ENCODE results near the gene PREX1.
A peak's percentile ranks its signal among the peaks of the same experiment; 100 is the strongest.

The PREX1 gene

GRCh38 chr20:48644286-48644828, 183.4 kb downstream of the PREX1 start:
- Mint-ChIP-seq H3K27ac (no peak overlapping the region), H3K4me3 (no peak overlapping the region), H3K9me3 (no peaks in the 10 kb centered on the region), H3K27me3 (no peaks in the 10 kb centered on the region), H3K36me3 (peaks cover 4% of the 10 kb centered on the region), H3K4me1 (no peaks in the 10 kb centered on the region)

GRCh38 chr20:48642105-48642880, 185.5 kb downstream of the PREX1 start:
- H3K4me1 Mint-ChIP-seq, result no peaks in the 10 kb centered on the region
- no peaks in the 10 kb centered on the region for H3K27me3 Mint-ChIP-seq
- H3K4me3 Mint-ChIP-seq, result no peak overlapping the region
- no peaks in the 10 kb centered on the region for H3K9me3 Mint-ChIP-seq
- H3K27ac Mint-ChIP-seq, result no peak overlapping the region
- peaks cover 8% of the 10 kb centered on the region for H3K36me3 Mint-ChIP-seq

- H3K27me3 Mint-ChIP-seq, result no peaks in the 10 kb centered on the region
- no peak overlapping the region for H3K27ac Mint-ChIP-seq
- no peaks in the 10 kb centered on the region for H3K9me3 Mint-ChIP-seq
- no peaks in the 10 kb centered on the region for H3K4me1 Mint-ChIP-seq
- H3K4me3 Mint-ChIP-seq, result no peak overlapping the region
- peaks cover 8% of the 10 kb centered on the region for H3K36me3 Mint-ChIP-seq
Measured at GRCh38 chr20:48640871-48641270, 186.9 kb downstream of the PREX1 start.

- H3K4me3 Mint-ChIP-seq, result no peak overlapping the region
- no peaks in the 10 kb centered on the region for H3K27me3 Mint-ChIP-seq
- no peaks in the 10 kb centered on the region for H3K4me1 Mint-ChIP-seq
- H3K36me3 Mint-ChIP-seq, result peaks cover 6% of the 10 kb centered on the region
- no peaks in the 10 kb centered on the region for H3K9me3 Mint-ChIP-seq
- no peak overlapping the region for H3K27ac Mint-ChIP-seq
Measured at GRCh38 chr20:48639899-48640298, 187.9 kb downstream of the PREX1 start.

GRCh38 chr20:48638546-48638945, 189.3 kb downstream of the PREX1 start:
- no peaks in the 10 kb centered on the region for H3K9me3 Mint-ChIP-seq
- peaks cover 8% of the 10 kb centered on the region for H3K36me3 Mint-ChIP-seq
- no peak overlapping the region for H3K27ac Mint-ChIP-seq
- H3K27me3 Mint-ChIP-seq, result no peaks in the 10 kb centered on the region
- no peaks in the 10 kb centered on the region for H3K4me1 Mint-ChIP-seq
- H3K4me3 Mint-ChIP-seq, result no peak overlapping the region

GRCh38 chr20:48637461-48637860, 190.3 kb downstream of the PREX1 start:
- no peaks in the 10 kb centered on the region for H3K27me3 Mint-ChIP-seq
- peaks cover 9% of the 10 kb centered on the region for H3K36me3 Mint-ChIP-seq
- no peak overlapping the region for H3K27ac Mint-ChIP-seq
- no peaks in the 10 kb centered on the region for H3K4me1 Mint-ChIP-seq
- H3K4me3 Mint-ChIP-seq, result no peak overlapping the region
- no peaks in the 10 kb centered on the region for H3K9me3 Mint-ChIP-seq

- H3K27ac Mint-ChIP-seq, result no peak overlapping the region
- H3K4me1 Mint-ChIP-seq, result no peaks in the 10 kb centered on the region
- H3K36me3 Mint-ChIP-seq, result peaks cover 9% of the 10 kb centered on the region
Measured at GRCh38 chr20:48636301-48636700, 191.5 kb downstream of the PREX1 start.

GRCh38 chr20:48635791-48636267, 192.0 kb downstream of the PREX1 start:
- Mint-ChIP-seq H3K36me3 (peaks cover 9% of the 10 kb centered on the region), H3K4me3 (no peak overlapping the region), H3K9me3 (no peaks in the 10 kb centered on the region), H3K27ac (no peak overlapping the region), H3K4me1 (no peaks in the 10 kb centered on the region), H3K27me3 (no peaks in the 10 kb centered on the region)

More at GRCh38 chr20:48636301-48636700, 191.5 kb downstream of the PREX1 start:
- Mint-ChIP-seq H3K9me3 (no peaks in the 10 kb centered on the region), H3K4me3 (no peak overlapping the region), H3K27me3 (no peaks in the 10 kb centered on the region)

GRCh38 chr20:48635361-48635760, 192.4 kb downstream of the PREX1 start:
- H3K36me3 Mint-ChIP-seq, result peaks cover 9% of the 10 kb centered on the region
- no peaks in the 10 kb centered on the region for H3K27me3 Mint-ChIP-seq
- no peaks in the 10 kb centered on the region for H3K4me1 Mint-ChIP-seq
- no peaks in the 10 kb centered on the region for H3K9me3 Mint-ChIP-seq
- no peak overlapping the region for H3K27ac Mint-ChIP-seq
- H3K4me3 Mint-ChIP-seq, result no peak overlapping the region

- Mint-ChIP-seq H3K27ac (peak overlapping the region; percentile 25), H3K4me3 (no peak overlapping the region), H3K4me1 (no peaks in the 10 kb centered on the region), H3K36me3 (peaks cover 7% of the 10 kb centered on the region), H3K27me3 (no peaks in the 10 kb centered on the region), H3K9me3 (no peaks in the 10 kb centered on the region)
Measured at GRCh38 chr20:48634641-48635040, 193.2 kb downstream of the PREX1 start.

- peaks cover 7% of the 10 kb centered on the region for H3K36me3 Mint-ChIP-seq
- no peaks in the 10 kb centered on the region for H3K4me1 Mint-ChIP-seq
- no peak overlapping the region for H3K4me3 Mint-ChIP-seq
- H3K9me3 Mint-ChIP-seq, result no peaks in the 10 kb centered on the region
- no peaks in the 10 kb centered on the region for H3K27me3 Mint-ChIP-seq
- H3K27ac Mint-ChIP-seq, result no peak overlapping the region
Measured at GRCh38 chr20:48633620-48634257, 194.1 kb downstream of the PREX1 start.

- Mint-ChIP-seq H3K9me3 (no peaks in the 10 kb centered on the region), H3K4me1 (no peaks in the 10 kb centered on the region), H3K27ac (no peak overlapping the region), H3K27me3 (no peaks in the 10 kb centered on the region), H3K4me3 (no peak overlapping the region), H3K36me3 (peaks cover 4% of the 10 kb centered on the region)
Measured at GRCh38 chr20:48632825-48633619, 194.8 kb downstream of the PREX1 start.

GRCh38 chr20:48632017-48632824, 195.6 kb downstream of the PREX1 start:
- Mint-ChIP-seq H3K27me3 (no peaks in the 10 kb centered on the region), H3K4me3 (no peak overlapping the region), H3K4me1 (no peaks in the 10 kb centered on the region), H3K9me3 (no peaks in the 10 kb centered on the region), H3K27ac (no peak overlapping the region), H3K36me3 (peaks cover 3% of the 10 kb centered on the region)

GRCh38 chr20:48631114-48632016, 196.4 kb downstream of the PREX1 start:
- Mint-ChIP-seq H3K4me3 (no peak overlapping the region), H3K27me3 (no peaks in the 10 kb centered on the region), H3K9me3 (no peaks in the 10 kb centered on the region), H3K27ac (no peak overlapping the region), H3K4me1 (peaks cover 5% of the 10 kb centered on the region), H3K36me3 (peaks cover 3% of the 10 kb centered on the region)
